ENCODE data around the gene MTCP1.

Gene MTCP1

GRCh38 chrX:155070975-155071693 is at the start of gene MTCP1, which contains the start of the genes BRCC3 and CMC4:
MTCP1 (minus strand) TSS chrX:155071136; CDS start chrX:155066010, 5,126 bp downstream.
BRCC3 (plus strand) TSS chrX:155071508; CDS start chrX:155071528, 20 bp downstream.
CMC4 (minus strand) TSS chrX:155071136; CDS start chrX:155064023, 7,113 bp downstream.
- DNase-seq (ENCODE audit: low read depth in 2 of 2, low spot score in 1 of 2) = peak; percentile 29 to 45

- DNase-seq (ENCODE audit: low read depth in 2 of 2, low spot score in 1 of 2) = no peak
Measured at GRCh38 chrX:155115174-155115819, 44.4 kb upstream of the MTCP1 start.

GRCh38 chrX:155113097-155113496 is 42.2 kb upstream of the MTCP1 start:
- DNase-seq (ENCODE audit: low read depth in 2 of 2, low spot score in 1 of 2) = no peak

GRCh38 chrX:155112171-155112570 is 41.2 kb upstream of the MTCP1 start:
- no peak for DNase-seq (ENCODE audit: low read depth in 2 of 2, low spot score in 1 of 2)

- no peak for DNase-seq (ENCODE audit: low read depth in 2 of 2, low spot score in 1 of 2)
Measured at GRCh38 chrX:155108427-155108826, 37.5 kb upstream of the MTCP1 start.

GRCh38 chrX:155105919-155106318 is 35.0 kb upstream of the MTCP1 start:
- DNase-seq (ENCODE audit: low read depth in 2 of 2, low spot score in 1 of 2) = no peak

GRCh38 chrX:155094468-155095061 is 23.6 kb upstream of the MTCP1 start:
- no peak for DNase-seq (ENCODE audit: low read depth in 2 of 2, low spot score in 1 of 2)

GRCh38 chrX:155086961-155087735 is 16.2 kb upstream of the MTCP1 start:
- no peak for DNase-seq (ENCODE audit: low read depth in 2 of 2, low spot score in 1 of 2)

- no peak for DNase-seq (ENCODE audit: low read depth in 2 of 2, low spot score in 1 of 2)
Measured at GRCh38 chrX:155086202-155086840, 15.4 kb upstream of the MTCP1 start.

- DNase-seq (ENCODE audit: low read depth in 2 of 2, low spot score in 1 of 2) = no peak
Measured at GRCh38 chrX:155071694-155072280, 851 bp upstream of the MTCP1 start.

GRCh38 chrX:155070663-155070974 is 317 bp downstream of the MTCP1 start:
- no peak for DNase-seq (ENCODE audit: low read depth in 2 of 2, low spot score in 1 of 2)

GRCh38 chrX:155070038-155070437 is 898 bp downstream of the MTCP1 start:
- DNase-seq (ENCODE audit: low read depth in 2 of 2, low spot score in 1 of 2) = no peak

- no peak for DNase-seq (ENCODE audit: low read depth in 2 of 2, low spot score in 1 of 2)
Measured at GRCh38 chrX:155069414-155069813, 1.5 kb downstream of the MTCP1 start.

- DNase-seq (ENCODE audit: low read depth in 2 of 2, low spot score in 1 of 2) = no peak
Measured at GRCh38 chrX:155068165-155068564, 2.8 kb downstream of the MTCP1 start.

GRCh38 chrX:155065035-155065734 is 5.8 kb downstream of the MTCP1 start:
- no peak for DNase-seq (ENCODE audit: low read depth in 2 of 2, low spot score in 1 of 2)

GRCh38 chrX:155061760-155062159 is 9.2 kb downstream of the MTCP1 start:
- DNase-seq (ENCODE audit: low read depth in 2 of 2, low spot score in 1 of 2) = no peak

- peak in 1 of 2 donors; percentile 5 for DNase-seq (ENCODE audit: low read depth in 2 of 2, low spot score in 1 of 2)
Measured at GRCh38 chrX:155056877-155057792, 13.8 kb downstream of the MTCP1 start.

- DNase-seq (ENCODE audit: low read depth in 2 of 2, low spot score in 1 of 2) = no peak
Measured at GRCh38 chrX:155056471-155056870, 14.5 kb downstream of the MTCP1 start.

GRCh38 chrX:155055494-155055893 is 15.4 kb downstream of the MTCP1 start:
- DNase-seq (ENCODE audit: low read depth in 2 of 2, low spot score in 1 of 2) = no peak

Measured in stimulated activated CD8-positive, alpha-beta memory T cell treated with anti-CD3 and anti-CD28 coated beads, Interleukin-4, amount 100 ng/mL, for 4 hours (primary cell).